Suprapubic skin (tissue), 4 donors: ENCODE results near the gene B9D1. TPM values are rescaled to one million over a fixed set of nuclear protein-coding genes. Genes with fewer than 3 reads are reported as not detected.
A peak's percentile ranks its signal among the peaks of the same experiment; 100 is the strongest.

ENCODE experiments used
- DNase-seq, 2 donors: peaks; one replicate each; pipeline ENCODE4 v3.0.0-alpha.2; 2019; ENCODE audit warnings: low spot score in 2 of 2
- H3K27ac ChIP-seq: fragments of 200-600 bp; sonication (generic); one replicate; pipeline ENCODE4 v1.5.1; 2019
- H3K27me3 ChIP-seq: fragments of 200-600 bp; sonication (generic); one replicate; pipeline ENCODE4 v1.5.1; 2019
- H3K36me3 ChIP-seq: fragments of 200-600 bp; sonication (generic); one replicate; pipeline ENCODE4 v1.5.1; 2019
- H3K4me1 ChIP-seq: fragments of 200-600 bp; sonication (generic); one replicate; pipeline ENCODE4 v1.5.1; 2019
- H3K4me3 ChIP-seq: fragments of 200-600 bp; sonication (generic); one replicate; pipeline ENCODE4 v1.5.1; 2019; ENCODE audit warnings: mild to moderate bottlenecking
- H3K9me3 ChIP-seq: fragments of 200-600 bp; sonication (generic); one replicate; pipeline ENCODE4 v1.5.1; 2019
- CTCF ChIP-seq, 2 donors: fragments of 200-600 bp in 1 of 2; fragments of 450-650 bp in 1 of 2; sonication (generic) in 1 of 2; IDR thresholded peaks; one replicate each; pipeline ENCODE4 v1.5.1; 2016 to 2019; ENCODE audit warnings: antibody characterized with exemption in 2 of 2, mild to moderate bottlenecking in 1 of 2, moderate library complexity in 1 of 2
- EP300 ChIP-seq: sonication (generic); formaldehyde crosslinking; IDR thresholded peaks from one replicate; pipeline ENCODE4 v1.6.1; 2017; ENCODE audit warnings: antibody characterized with exemption
- POLR2A ChIP-seq, 2 donors: fragments of 450-650 bp; IDR thresholded peaks; one replicate each; pipeline ENCODE4 v1.6.1; 2017; ENCODE audit warnings: antibody characterized with exemption in 2 of 2, mild to moderate bottlenecking in 2 of 2, moderate library complexity in 2 of 2
- POLR2AphosphoS5 ChIP-seq, 3 donors: sonication (generic); formaldehyde crosslinking; IDR thresholded peaks; one replicate each; pipeline ENCODE4 v1.6.1; 2017; ENCODE audit warnings: antibody characterized with exemption in 3 of 3
- WGBS: methylation state at CpG from one replicate; pipeline ENCODE4 v1.1.5; 2018; 5-methylcytosine and 5-hydroxymethylcytosine counted together
- total RNA-seq, 4 donors: library from RNA; depleted of rRNA; stranded (reverse); fragments of >200 nt; gene quantifications; one replicate each; pipeline ENCODE4 v1.1.0, GENCODE V29; 2016

B9D1 gene
- total RNA-seq, 4 donors from 2014 or later = 10.7 to 21.7 (median 17.3) TPM

DNA sequence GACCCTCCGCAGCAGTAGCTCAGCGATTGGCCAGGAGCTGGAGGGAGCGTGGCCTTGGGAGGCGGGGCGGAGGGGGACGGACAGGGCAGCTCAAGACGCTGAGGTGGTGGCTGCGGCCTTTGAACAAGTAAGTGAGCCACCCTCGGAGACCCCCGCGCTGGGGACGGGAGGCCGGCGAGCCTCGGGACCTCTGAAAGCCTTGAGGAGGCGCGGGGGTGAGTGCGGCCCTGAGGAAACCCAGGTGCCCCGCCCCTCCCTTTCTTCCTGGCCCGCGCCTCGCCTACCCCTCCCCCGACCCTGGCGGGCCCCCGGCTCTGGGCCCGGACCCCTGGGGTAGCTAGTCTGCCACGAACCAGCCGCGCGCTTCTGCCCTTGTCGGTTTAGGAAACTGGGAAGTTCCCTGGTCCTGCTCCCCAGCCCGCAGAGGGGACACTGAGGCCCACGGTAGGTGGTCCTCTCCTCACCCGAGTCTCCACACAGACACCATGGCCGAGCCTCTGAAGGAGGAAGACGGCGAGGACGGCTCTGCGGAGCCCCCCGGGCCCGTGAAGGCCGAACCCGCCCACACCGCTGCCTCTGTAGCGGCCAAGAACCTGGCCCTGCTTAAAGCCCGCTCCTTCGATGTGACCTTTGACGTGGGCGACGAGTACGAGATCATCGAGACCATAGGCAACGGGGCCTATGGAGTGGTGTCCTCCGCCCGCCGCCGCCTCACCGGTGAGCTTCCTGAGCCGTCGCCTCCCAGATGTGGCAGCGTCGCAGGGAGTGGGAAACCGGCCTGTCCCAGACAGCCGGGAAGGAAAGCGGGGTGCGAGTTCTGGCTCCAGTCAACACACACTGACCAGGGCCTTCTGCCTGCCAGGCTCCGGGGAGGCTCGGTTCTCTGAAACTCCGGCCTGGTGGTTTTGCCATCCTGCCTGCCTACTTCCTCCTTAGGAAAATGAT, 16.2 kb upstream of the B9D1 start, which contains the start of gene MAPK7:
TSS of gene MAPK7 (plus strand) at position 83 of the 945 bp plus-strand sequence. CDS start at position 486, 403 bp downstream.
- H3K9me3 ChIP-seq = no peaks in the 10 kb centered on the region
- H3K27ac ChIP-seq = peak within 1 kb of the TSS; percentile 95
- H3K4me3 ChIP-seq = peak within 1 kb of the TSS; percentile 92
- 9% methylated on average over 27 of the region's 69 CpGs for WGBS
- no peak for DNase-seq
- peaks cover 42% of the 10 kb centered on the region for H3K36me3 ChIP-seq
- no peaks in the 10 kb centered on the region for H3K27me3 ChIP-seq
- TF ChIP-seq CTCF (IDR thresholded peaks at IDR 0.05) (no peak), POLR2AphosphoS5 (IDR thresholded peaks at IDR 0.05) (no peak), POLR2A (IDR thresholded peaks at IDR 0.05) (no peak), EP300 (no peak)
- peaks cover 41% of the 10 kb centered on the region for H3K4me1 ChIP-seq

DNA sequence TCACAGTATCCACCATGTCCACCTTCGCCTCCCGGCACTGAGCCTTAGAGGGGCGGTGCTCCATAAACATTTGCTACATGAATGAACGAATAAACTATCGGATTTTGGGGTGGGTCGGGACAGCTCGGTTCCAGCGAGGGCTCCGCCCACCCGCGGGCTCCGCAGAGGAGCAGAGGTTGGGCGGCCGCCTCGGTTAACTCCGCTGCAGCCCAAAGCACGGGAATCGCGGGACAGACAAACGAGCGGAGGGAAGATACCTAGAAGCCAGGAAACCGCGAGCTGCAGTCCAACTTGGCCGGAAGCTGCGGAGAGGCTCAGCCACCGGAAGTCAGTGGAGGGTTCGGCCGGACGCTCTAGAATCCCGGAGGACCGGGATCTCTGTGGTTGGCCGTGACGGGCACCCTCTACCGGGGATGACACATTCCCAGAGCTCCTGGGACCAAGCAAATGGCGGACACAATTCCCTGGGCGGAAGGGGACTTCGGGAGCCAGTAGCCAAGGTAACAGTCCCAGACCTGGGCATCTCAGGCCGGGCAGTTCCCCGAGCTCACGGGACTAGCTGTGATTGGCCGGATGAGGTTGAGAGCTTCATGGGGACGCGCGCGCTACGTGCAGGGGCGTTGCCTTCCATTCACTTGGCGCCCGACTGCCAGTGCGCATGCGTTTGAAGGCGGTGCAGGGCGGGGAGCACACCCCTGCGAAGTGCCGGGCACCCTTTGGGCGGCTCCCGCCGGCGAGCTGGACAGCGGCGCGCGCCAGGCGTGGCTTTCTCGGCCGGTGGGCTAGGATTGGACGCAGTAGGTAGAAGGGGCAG, 15.3 kb upstream of the B9D1 start:
- peaks cover 33% of the 10 kb centered on the region for H3K36me3 ChIP-seq
- under 1% methylated on average over 41 of the region's 67 CpGs for WGBS
- DNase-seq = peak; percentile 98 to 99
- peak overlapping the region; percentile 95 for H3K27ac ChIP-seq
- H3K9me3 ChIP-seq = no peaks in the 10 kb centered on the region
- no peaks in the 10 kb centered on the region for H3K27me3 ChIP-seq
- H3K4me1 ChIP-seq = peaks cover 35% of the 10 kb centered on the region
- TF ChIP-seq CTCF (IDR thresholded peaks at IDR 0.05) (no peak), POLR2A (IDR thresholded peaks at IDR 0.05) (peak in 1 of 2 donors; percentile 37), POLR2AphosphoS5 (IDR thresholded peaks at IDR 0.05) (peak in 2 of 3 donors; percentile 39 to 66)
- peak overlapping the region; percentile 92 for H3K4me3 ChIP-seq

DNA sequence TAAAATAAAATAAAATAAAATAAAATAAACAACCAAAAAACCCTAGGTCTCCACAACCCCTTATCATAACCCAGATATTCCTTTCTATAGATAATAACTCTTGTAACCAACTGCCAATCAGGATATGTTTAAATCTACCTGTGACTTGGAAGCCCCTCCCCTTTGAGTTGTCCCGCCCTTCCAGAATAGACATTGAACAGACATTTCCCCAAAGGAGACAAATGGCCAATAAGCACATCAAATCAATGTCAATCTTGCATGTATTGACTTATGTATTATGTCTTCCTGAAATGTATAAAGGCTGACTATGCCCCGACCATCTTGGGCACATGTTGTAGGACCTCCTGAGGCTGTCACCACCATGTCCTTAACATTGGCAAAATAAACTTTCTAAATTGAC, 14.3 kb upstream of the B9D1 start:
- peak; percentile 32 to 34 for DNase-seq
- TF ChIP-seq CTCF (IDR thresholded peaks at IDR 0.05) (no peak), EP300 (no peak)
- WGBS = 26% methylated on average over 2 of the region's 2 CpGs
- H3K4me3 ChIP-seq = peak overlapping the region; percentile 92
- H3K36me3 ChIP-seq = peaks cover 23% of the 10 kb centered on the region
- H3K4me1 ChIP-seq = peaks cover 26% of the 10 kb centered on the region
- H3K27ac ChIP-seq = peak overlapping the region; percentile 95
- H3K27me3 ChIP-seq = no peaks in the 10 kb centered on the region
- H3K9me3 ChIP-seq = no peaks in the 10 kb centered on the region

- peaks cover 12% of the 10 kb centered on the region for H3K36me3 ChIP-seq
- no peak overlapping the region for H3K27ac ChIP-seq
- no peak for DNase-seq
- H3K4me3 ChIP-seq = no peak overlapping the region
- 94% methylated on average over 1 of the region's 1 CpG for WGBS
- H3K9me3 ChIP-seq = no peaks in the 10 kb centered on the region
- no peaks in the 10 kb centered on the region for H3K27me3 ChIP-seq
- H3K4me1 ChIP-seq = peaks cover 33% of the 10 kb centered on the region
- TF ChIP-seq POLR2A (IDR thresholded peaks at IDR 0.05) = no peak
- no peak for TF ChIP-seq POLR2AphosphoS5 (IDR thresholded peaks at IDR 0.05)
- TF ChIP-seq CTCF (IDR thresholded peaks at IDR 0.05) = no peak
- TF ChIP-seq EP300 = no peak
These were observed 13.2 kb upstream of the B9D1 start for GRCh38 chr17:19375732-19376131.

DNA sequence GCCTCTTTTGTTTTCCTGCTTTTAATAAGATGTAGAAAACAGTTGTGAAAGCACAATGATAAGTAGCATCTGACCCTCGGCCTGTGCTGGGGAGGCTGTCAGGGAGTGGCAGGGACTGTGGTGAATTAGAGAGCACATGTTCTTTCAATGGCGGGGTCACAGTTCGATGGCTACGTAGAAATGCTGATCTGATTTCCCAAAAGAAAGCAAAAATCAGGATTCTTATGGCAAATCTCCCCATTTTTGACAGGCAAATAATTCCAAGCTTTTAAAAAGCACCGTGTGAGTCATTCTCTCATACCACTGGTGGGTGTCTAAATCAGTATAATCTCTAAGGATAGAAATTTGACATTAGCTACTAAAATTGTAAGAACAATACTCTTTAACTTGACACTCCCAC, 11.6 kb upstream of the B9D1 start:
- H3K27me3 ChIP-seq = no peaks in the 10 kb centered on the region
- 87% methylated on average over 5 of the region's 5 CpGs for WGBS
- peak in 1 of 2 donors; percentile 38 for DNase-seq
- H3K36me3 ChIP-seq = no peaks in the 10 kb centered on the region
- H3K27ac ChIP-seq = no peak overlapping the region
- H3K4me1 ChIP-seq = peaks cover 30% of the 10 kb centered on the region
- TF ChIP-seq EP300 (no peak), CTCF (IDR thresholded peaks at IDR 0.05) (no peak), POLR2AphosphoS5 (IDR thresholded peaks at IDR 0.05) (no peak), POLR2A (IDR thresholded peaks at IDR 0.05) (no peak)
- H3K9me3 ChIP-seq = no peaks in the 10 kb centered on the region
- no peak overlapping the region for H3K4me3 ChIP-seq
